GM12878 (cell line): ENCODE results near the gene VASH2. TPM values are rescaled to one million over a fixed set of nuclear protein-coding genes. Genes with fewer than 3 reads are reported as not detected.

Experiments used
- ATAC-seq: fragments of 200-7000 bp; cut with Tn5 transposase; 3 replicates; pipeline ENCODE4 v1.9.1; 2020; ENCODE audit warnings: mild to moderate bottlenecking, moderate library complexity
- BruUV-seq: library from RNA; stranded (reverse); fragments of 400-500 nt; replicated peaks from 2 replicates; lab custom pipeline; 2021; lab: Mats Ljungman, UMichigan
- CTCF ChIA-PET: fragments of 300-600 bp; sonication (Branson Sonifier 250); formaldehyde crosslinking; extraction: SDS; loops from one replicate; lab custom pipeline; 2021; ENCODE audit warnings: inconsistent platforms; lab: Yijun Ruan, JAX
- POLR2A ChIA-PET: fragments of 350-600 bp; formaldehyde crosslinking; extraction: SDS; loops from one replicate; lab custom pipeline; 2021; ENCODE audit warnings: inconsistent platforms; lab: Charles Lee
- RAD21 ChIA-PET: fragments of 300-600 bp; sonication (Branson Sonifier 250); formaldehyde crosslinking; loops from one replicate; lab custom pipeline; 2023; ENCODE audit warnings: antibody characterized with exemption; ENCODE audit not compliant: unreplicated experiment; lab: Charles Lee
- SMC1A ChIA-PET: fragments of 300-600 bp; sonication (Branson Sonifier 250); formaldehyde crosslinking; loops from one replicate; lab custom pipeline; 2023; ENCODE audit not compliant: unreplicated experiment, uncharacterized antibody; lab: Charles Lee
- DNase-seq: peaks from one replicate; pipeline ENCODE4 v3.0.0-alpha.2; 2011; ENCODE audit warnings: low read depth, low spot score
- FAIRE-seq: peaks from 3 replicates; lab custom pipeline; 2011; peaks lifted over from hg19 to GRCh38; lab: Jason Lieb, UNC
- H2AFZ ChIP-seq: 2 replicates; pipeline ENCODE4 v1.6.0; 2011; ENCODE audit warnings: low read depth, low read length, control low read depth; ENCODE audit not compliant: control insufficient read depth
- H3K27ac ChIP-seq: 2 replicates; pipeline ENCODE4 v1.5.1; 2011; ENCODE audit warnings: control low read depth; ENCODE audit not compliant: control insufficient read depth, insufficient read depth
- H3K27me3 ChIP-seq, 2 experiments: replicated peaks in 1 of 2; 2 replicates each; pipeline versions ENCODE4 v1.6.0 to v1.6.1; 2011; ENCODE audit warnings: low read length in 1 of 2; ENCODE audit not compliant: control insufficient read depth in 2 of 2, insufficient read depth in 2 of 2
- H3K36me3 ChIP-seq, 2 experiments: 2 replicates each; pipeline ENCODE4 v1.5.1; 2011; ENCODE audit warnings: low read length in 1 of 2; ENCODE audit not compliant: control insufficient read depth in 2 of 2, insufficient read depth in 2 of 2
- H3K4me1 ChIP-seq: 2 replicates; pipeline ENCODE4 v1.6.1; 2011; ENCODE audit warnings: mild to moderate bottlenecking, low read length, moderate library complexity, mixed read lengths; ENCODE audit not compliant: control insufficient read depth, insufficient read depth
- H3K4me2 ChIP-seq: 2 replicates; pipeline ENCODE4 v1.6.0; 2011; ENCODE audit warnings: control low read depth; ENCODE audit not compliant: control insufficient read depth, insufficient read depth
- H3K4me3 ChIP-seq: fragments of 200-600 bp; sonication (generic); 2 replicates; pipeline ENCODE4 v1.5.1; 2016
- H3K79me2 ChIP-seq: 2 replicates; pipeline ENCODE4 v1.6.0; 2011; ENCODE audit warnings: low read length; ENCODE audit not compliant: control insufficient read depth, insufficient read depth
- H3K9ac ChIP-seq: 2 replicates; pipeline ENCODE4 v1.8.0; 2011; ENCODE audit warnings: low read length, control low read depth, mixed read lengths; ENCODE audit not compliant: control insufficient read depth, insufficient read depth
- H3K9me3 ChIP-seq: replicated peaks from 3 replicates; pipeline ENCODE4 v1.5.1; 2011; ENCODE audit warnings: mild to moderate bottlenecking, low read length; ENCODE audit not compliant: control insufficient read depth, insufficient read depth
- H4K20me1 ChIP-seq: 2 replicates; pipeline ENCODE4 v1.6.0; 2011; ENCODE audit not compliant: control insufficient read depth, insufficient read depth
- ASH2L ChIP-seq: fragments of 300-600, 200-600 bp; sonication (generic); IDR thresholded peaks from 2 replicates; pipeline ENCODE4 v1.6.1; 2017; ENCODE audit warnings: low read depth, mild to moderate bottlenecking, borderline replicate concordance
- CBX5 ChIP-seq: sonication (generic); IDR thresholded peaks from 2 replicates; pipeline ENCODE4 v1.6.1; 2016; ENCODE audit warnings: low read depth, moderate library complexity, mild to moderate bottlenecking, inconsistent platforms
- FOXM1 ChIP-seq: IDR thresholded peaks from 2 replicates; pipeline ENCODE4 v1.6.1; 2012; ENCODE audit warnings: low read depth, mild to moderate bottlenecking, inconsistent platforms, low read length, moderate library complexity
- IKZF1 ChIP-seq: fragments of 450-650 bp; conservative IDR thresholded peaks from 2 replicates; pipeline ENCODE4 v1.6.1; 2017; ENCODE audit warnings: antibody characterized with exemption, mild to moderate bottlenecking
- MEF2B ChIP-seq: fragments of 450-650 bp; IDR thresholded peaks from 2 replicates; pipeline ENCODE4 v1.6.1; 2018; ENCODE audit warnings: mild to moderate bottlenecking, moderate library complexity; ENCODE audit not compliant: partially characterized antibody, poor library complexity, severe bottlenecking
- NFIC ChIP-seq: IDR thresholded peaks from 2 replicates; pipeline ENCODE4 v1.6.1; 2012; ENCODE audit warnings: low read depth, mild to moderate bottlenecking, inconsistent platforms, low read length, moderate library complexity
- NR2C1 ChIP-seq: fragments of 450-650 bp; IDR thresholded peaks from 2 replicates; pipeline ENCODE4 v1.6.1; 2017; ENCODE audit warnings: antibody characterized with exemption, mild to moderate bottlenecking, moderate library complexity
- RUNX3 ChIP-seq: IDR thresholded peaks from 2 replicates; pipeline ENCODE4 v1.6.1; 2012; ENCODE audit warnings: low read length, inconsistent platforms
- SMAD1 ChIP-seq: fragments of 450-650 bp; IDR thresholded peaks from 2 replicates; pipeline ENCODE4 v1.6.1; 2018; ENCODE audit warnings: mild to moderate bottlenecking, low read depth; ENCODE audit not compliant: partially characterized antibody
- SPI1 ChIP-seq: IDR thresholded peaks from 2 replicates; pipeline ENCODE4 v1.6.1; 2011; ENCODE audit warnings: low read depth, mild to moderate bottlenecking, low read length, moderate library complexity, borderline replicate concordance; ENCODE audit not compliant: insufficient read depth
- TCF12 ChIP-seq: IDR thresholded peaks from 2 replicates; pipeline ENCODE4 v1.6.1; 2011; ENCODE audit warnings: low read depth, mild to moderate bottlenecking, low read length
- TCF3 ChIP-seq: IDR thresholded peaks from 2 replicates; pipeline ENCODE4 v1.6.1; 2012; ENCODE audit warnings: low read depth, mild to moderate bottlenecking, low read length, borderline replicate concordance; ENCODE audit not compliant: insufficient read depth
- TCF7 ChIP-seq: IDR thresholded peaks from 2 replicates; pipeline ENCODE4 v1.6.1; 2014; ENCODE audit warnings: antibody characterized with exemption, borderline replicate concordance
- ZNF274 ChIP-seq: IDR thresholded peaks from one replicate; pipeline ENCODE4 v1.8.0; 2011; ENCODE audit not compliant: insufficient read length, insufficient read depth
- WGBS: methylation state at CpG from one replicate; pipeline ENCODE4 v1.1.6; 2016; ENCODE audit warnings: low lambda C conversion rate; ENCODE audit not compliant: insufficient replicate concordance, insufficient coverage; ENCODE audit errors: missing lambda C conversion rate; 5-methylcytosine and 5-hydroxymethylcytosine counted together
- in situ Hi-C: fragments of 300-500 bp; cut with MboI; formaldehyde crosslinking; loops from 9 replicates; pipeline ENCODE4 v1.14.3; 2018; ENCODE audit warnings: mixed read lengths
- intact Hi-C: fragments of 100-400 bp; cut with micrococcal nuclease; formaldehyde crosslinking; loops from one replicate; pipeline ENCODE4 v1.14.2; 2022; ENCODE audit not compliant: unreplicated experiment
- polyA plus RNA-seq, 11 experiments: library from polyadenylated mRNA; depleted of rRNA in 4 of 11; unstranded in 6 of 11; stranded (reverse) in 5 of 11; fragments of >200 nt; fragmentation: Nextera tagmentation in 4 of 11; fragmentation: Illumina TruSeq in 1 of 11; extraction: Ambion mirVana in 4 of 11; extraction: Trizol in 1 of 11; gene quantifications; 1 replicate in 1 of 11; 2 replicates in 10 of 11; pipeline versions ENCODE4 v1.2.1 to v1.2.3, GENCODE V29; 2011 to 2016; ENCODE audit warnings: inconsistent platforms in 2 of 11, missing spikeins in 2 of 11, low read depth in 1 of 11
- total RNA-seq, 4 experiments: library from RNA; depleted of rRNA in 3 of 4; stranded (reverse); fragments of >200 nt in 3 of 4; fragmentation: Illumina TruSeq in 1 of 4; extraction: Trizol in 1 of 4; gene quantifications; 2 replicates each; pipeline versions ENCODE4 v1.2.1 to v1.2.3, GENCODE V29; 2013 to 2021
- TF ChIP-seq, protein P1 (sequence below): IDR thresholded peaks from 2 replicates; pipeline ENCODE4 v1.6.1; 2012; ENCODE audit warnings: low read length, inconsistent platforms
- TF ChIP-seq, protein P2 (sequence below): IDR thresholded peaks from 2 replicates; pipeline ENCODE4 v1.6.1; 2012; ENCODE audit warnings: low read depth, low read length, improper control_type of control experiment
- TF ChIP-seq, protein P3 (sequence below): fragments of 450-650 bp; IDR thresholded peaks from 2 replicates; pipeline ENCODE4 v1.6.1; 2017; ENCODE audit warnings: low read depth, mild to moderate bottlenecking, moderate library complexity

The VASH2 gene
- total and polyA plus RNA-seq, 10 of the 15 experiments (the other 5 are each of a cell fraction or from before 2014, with no cell fraction given) = 5.4 to 29.7 (median 21.7) TPM

DNA sequence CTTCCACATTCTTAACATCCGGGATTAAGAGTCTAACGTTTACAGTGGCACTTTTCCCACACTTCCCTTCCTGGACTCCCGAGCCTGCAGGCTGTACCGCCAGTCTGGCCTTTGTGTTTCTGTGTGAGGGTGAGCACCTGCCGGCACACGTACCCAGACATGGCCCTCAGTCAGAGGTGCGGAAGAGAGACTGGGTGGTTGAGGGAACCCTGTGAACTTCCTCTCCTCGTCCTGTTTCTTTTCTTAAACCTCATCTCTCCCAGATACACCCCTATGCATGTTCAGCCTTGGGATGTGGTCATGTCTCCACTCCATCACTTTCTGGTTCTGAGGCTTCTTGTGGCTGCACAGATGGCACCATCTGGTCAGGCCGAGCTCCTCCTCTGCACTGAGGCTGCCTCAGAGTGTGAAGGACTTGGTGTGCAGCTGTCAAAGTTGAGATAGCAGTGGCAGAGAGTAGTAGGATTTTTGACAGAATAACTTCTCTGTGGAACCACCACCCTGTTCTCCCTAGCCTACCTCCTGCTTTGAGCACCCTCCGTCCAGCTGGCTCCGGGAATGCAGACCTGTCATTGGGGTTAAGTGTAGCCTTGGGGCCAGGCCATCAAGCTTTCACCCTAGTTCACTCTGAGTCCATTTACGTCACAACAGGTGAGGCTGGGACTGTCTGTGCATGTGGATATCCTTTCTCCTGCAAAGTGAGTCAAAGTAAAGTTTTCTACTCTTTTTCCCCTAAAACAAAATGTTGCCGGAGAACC, 31.4 kb downstream of the VASH2 start:
- CTCF ChIA-PET = interaction anchor here (0.8 to 8.0 kb wide), 10 partner anchors 13 to 504 kb away, joined by 3 to 61 read pairs (median 16); partner anchors contain the start of gene VASH2
- H3K79me2 ChIP-seq = peaks cover 4% of the 10 kb centered on the region; the same call in 1 of the 2 replicates
- SMC1A ChIA-PET = interaction anchor here (0.8 to 7.8 kb wide), 14 partner anchors 9 to 167 kb away, joined by 3 to 86 read pairs (median 6); partner anchors contain the start of gene VASH2
- RAD21 ChIA-PET = interaction anchor here (0.6 to 7.3 kb wide), 8 partner anchors 13 to 169 kb away, joined by 3 to 73 read pairs (median 6); no protein-coding TSS in a partner anchor
- H3K4me3 ChIP-seq = no peak overlapping the region
- peaks cover 56% of the 10 kb centered on the region for H3K4me1 ChIP-seq
- no peak overlapping the region for H2AFZ ChIP-seq
- peak overlapping the region; percentile 93 for H3K27ac ChIP-seq
- 0 out of 2 replicates have a peak overlapping the region, but pooled peaks have one; percentile 5 for H3K9ac ChIP-seq
- H3K4me2 ChIP-seq = no peak overlapping the region
- intact Hi-C loops (no loop called here), in situ Hi-C loops (no loop called here)
- no peaks in the 10 kb centered on the region for H3K27me3 ChIP-seq
- peaks cover 0 to 5% of the 10 kb centered on the region in 2 experiments; a peak in 3 of 4 replicates for H3K36me3 ChIP-seq
- no peaks in the 10 kb centered on the region for H4K20me1 ChIP-seq
- 24% methylated on average over 13 of the region's 13 CpGs for WGBS
- DNase-seq (peak; percentile 93), FAIRE-seq (peak; percentile 95), ATAC-seq (peak; percentile 47)
- POLR2A ChIA-PET = interaction anchor here (0.5 to 6.1 kb wide), 8 partner anchors 9 to 162 kb away, joined by 3 to 71 read pairs (median 5); partner anchors contain the start of gene VASH2
- BruUV-seq = no TSS peak
- H3K9me3 ChIP-seq = no peaks in the 10 kb centered on the region
- TF ChIP-seq SPI1 = peak; percentile 62
- no peak for TF ChIP-seq NR2C1
- peak; percentile 96 for TF ChIP-seq RUNX3
- TF ChIP-seq IKZF1 = no peak
- TF ChIP-seq ZNF274 = no peak
- TF ChIP-seq, protein P1, sequence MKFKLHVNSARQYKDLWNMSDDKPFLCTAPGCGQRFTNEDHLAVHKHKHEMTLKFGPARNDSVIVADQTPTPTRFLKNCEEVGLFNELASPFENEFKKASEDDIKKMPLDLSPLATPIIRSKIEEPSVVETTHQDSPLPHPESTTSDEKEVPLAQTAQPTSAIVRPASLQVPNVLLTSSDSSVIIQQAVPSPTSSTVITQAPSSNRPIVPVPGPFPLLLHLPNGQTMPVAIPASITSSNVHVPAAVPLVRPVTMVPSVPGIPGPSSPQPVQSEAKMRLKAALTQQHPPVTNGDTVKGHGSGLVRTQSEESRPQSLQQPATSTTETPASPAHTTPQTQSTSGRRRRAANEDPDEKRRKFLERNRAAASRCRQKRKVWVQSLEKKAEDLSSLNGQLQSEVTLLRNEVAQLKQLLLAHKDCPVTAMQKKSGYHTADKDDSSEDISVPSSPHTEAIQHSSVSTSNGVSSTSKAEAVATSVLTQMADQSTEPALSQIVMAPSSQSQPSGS = peak; percentile 86; the same call in 1 of the 2 replicates
- TF ChIP-seq SMAD1 = no peak
- peak; percentile 76 for TF ChIP-seq NFIC
- TF ChIP-seq TCF7 = no peak
- TF ChIP-seq TCF12 = peak; percentile 96
- peak; percentile 82; the same call in 1 of the 2 replicates for TF ChIP-seq FOXM1
- TF ChIP-seq, protein P2, sequence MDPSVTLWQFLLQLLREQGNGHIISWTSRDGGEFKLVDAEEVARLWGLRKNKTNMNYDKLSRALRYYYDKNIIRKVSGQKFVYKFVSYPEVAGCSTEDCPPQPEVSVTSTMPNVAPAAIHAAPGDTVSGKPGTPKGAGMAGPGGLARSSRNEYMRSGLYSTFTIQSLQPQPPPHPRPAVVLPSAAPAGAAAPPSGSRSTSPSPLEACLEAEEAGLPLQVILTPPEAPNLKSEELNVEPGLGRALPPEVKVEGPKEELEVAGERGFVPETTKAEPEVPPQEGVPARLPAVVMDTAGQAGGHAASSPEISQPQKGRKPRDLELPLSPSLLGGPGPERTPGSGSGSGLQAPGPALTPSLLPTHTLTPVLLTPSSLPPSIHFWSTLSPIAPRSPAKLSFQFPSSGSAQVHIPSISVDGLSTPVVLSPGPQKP = no peak
- TF ChIP-seq MEF2B = no peak
- peak; percentile 98 for TF ChIP-seq TCF3
- TF ChIP-seq, protein P3, sequence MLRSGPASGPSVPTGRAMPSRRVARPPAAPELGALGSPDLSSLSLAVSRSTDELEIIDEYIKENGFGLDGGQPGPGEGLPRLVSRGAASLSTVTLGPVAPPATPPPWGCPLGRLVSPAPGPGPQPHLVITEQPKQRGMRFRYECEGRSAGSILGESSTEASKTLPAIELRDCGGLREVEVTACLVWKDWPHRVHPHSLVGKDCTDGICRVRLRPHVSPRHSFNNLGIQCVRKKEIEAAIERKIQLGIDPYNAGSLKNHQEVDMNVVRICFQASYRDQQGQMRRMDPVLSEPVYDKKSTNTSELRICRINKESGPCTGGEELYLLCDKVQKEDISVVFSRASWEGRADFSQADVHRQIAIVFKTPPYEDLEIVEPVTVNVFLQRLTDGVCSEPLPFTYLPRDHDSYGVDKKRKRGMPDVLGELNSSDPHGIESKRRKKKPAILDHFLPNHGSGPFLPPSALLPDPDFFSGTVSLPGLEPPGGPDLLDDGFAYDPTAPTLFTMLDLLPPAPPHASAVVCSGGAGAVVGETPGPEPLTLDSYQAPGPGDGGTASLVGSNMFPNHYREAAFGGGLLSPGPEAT = no peak
- no peak for TF ChIP-seq ASH2L
- TF ChIP-seq CBX5 = no peak
